Spleen (tissue), 13 donors: Measurements from ENCODE around the gene FRMPD2. TPM values are rescaled to one million over a fixed set of nuclear protein-coding genes. Genes with fewer than 3 reads are reported as not detected.
A peak's percentile ranks its signal among the peaks of the same experiment; 100 is the strongest.

Experiments used
- DNase-seq: peaks from one replicate; pipeline ENCODE4 v3.0.0-alpha.2; 2020
- H3K27ac ChIP-seq, 8 donors: fragments of 200-600 bp; sonication (generic) in 7 of 8; 1 replicate in 4 of 8; 2 replicates in 4 of 8; pipeline versions ENCODE4 v1.5.0 to v1.8.0; 2016 to 2021; ENCODE audit warnings: inconsistent platforms in 4 of 8, mild to moderate bottlenecking in 4 of 8, moderate library complexity in 1 of 8
- H3K27me3 ChIP-seq, 7 donors: fragments of 200-600 bp; sonication (generic) in 6 of 7; replicated peaks in 1 of 7; 1 replicate in 4 of 7; 2 replicates in 3 of 7; pipeline versions ENCODE4 v1.5.0 to v1.8.0; 2016 to 2021; ENCODE audit warnings: inconsistent platforms in 3 of 7, mild to moderate bottlenecking in 1 of 7
- H3K36me3 ChIP-seq, 6 donors: fragments of 200-600 bp; sonication (generic) in 5 of 6; 1 replicate in 4 of 6; 2 replicates in 2 of 6; pipeline versions ENCODE4 v1.5.0 to v1.8.0; 2016 to 2021; ENCODE audit warnings: inconsistent platforms in 2 of 6
- H3K4me1 ChIP-seq, 6 donors: fragments of 200-600 bp; sonication (generic) in 5 of 6; 1 replicate in 3 of 6; 2 replicates in 3 of 6; pipeline versions ENCODE4 v1.5.0 to v1.8.0; 2016 to 2021; ENCODE audit warnings: inconsistent platforms in 3 of 6
- H3K4me3 ChIP-seq, 8 donors: fragments of 200-600 bp; sonication (generic) in 7 of 8; 1 replicate in 4 of 8; 2 replicates in 4 of 8; pipeline versions ENCODE4 v1.5.0 to v1.8.0; 2016 to 2021; ENCODE audit warnings: inconsistent platforms in 4 of 8, mild to moderate bottlenecking in 4 of 8, moderate library complexity in 2 of 8
- H3K9me3 ChIP-seq, 8 donors: fragments of 200-600 bp; sonication (generic) in 7 of 8; 1 replicate in 4 of 8; 2 replicates in 4 of 8; pipeline versions ENCODE4 v1.5.0 to v1.8.0; 2016 to 2021; ENCODE audit warnings: inconsistent platforms in 4 of 8
- CTCF ChIP-seq, 11 experiments: fragments of 200-600 bp in 7 of 11; fragments of 450-650 bp in 4 of 11; sonication (generic) in 4 of 11; IDR thresholded peaks in 8 of 11; conservative IDR thresholded peaks in 3 of 11; 1 replicate in 7 of 11; 2 replicates in 4 of 11; pipeline versions ENCODE4 v1.4.0 to v1.8.0; 2016 to 2021; ENCODE audit warnings: antibody characterized with exemption in 11 of 11, inconsistent platforms in 4 of 11, mild to moderate bottlenecking in 1 of 11
- POLR2A ChIP-seq, 3 donors: fragments of 450-650 bp; IDR thresholded peaks; one replicate each; pipeline ENCODE4 v1.5.1; 2017; ENCODE audit warnings: antibody characterized with exemption in 3 of 3, mild to moderate bottlenecking in 1 of 3
- POLR2AphosphoS5 ChIP-seq, 3 donors: sonication (generic); formaldehyde crosslinking; IDR thresholded peaks; one replicate each; pipeline ENCODE4 v1.5.1; 2017; ENCODE audit warnings: antibody characterized with exemption in 3 of 3
- WGBS, 5 donors: extraction: QIAGEN DNeasy Blood & Tissue Kit in 3 of 5; methylation state at CpG; one replicate each; pipeline versions ENCODE4 v1.1.5 to v1.1.7; 2013 to 2018; 5-methylcytosine and 5-hydroxymethylcytosine counted together
- intact Hi-C: fragments of 100-400 bp; cut with DNase I; formaldehyde crosslinking; loops from one replicate; pipeline ENCODE4 v1.15.0; 2023; ENCODE audit warnings: low total_unique reads
- long read RNA-seq, 2 donors: transcript quantifications; one replicate each; lab custom pipeline, GENCODE V29; 2026
- polyA plus RNA-seq, 3 donors: library from polyadenylated mRNA; stranded (reverse); fragments of 200-250 nt; gene quantifications; one replicate each; pipeline ENCODE4 v1.2.1, GENCODE V29; 2013
- total RNA-seq, 7 donors: library from RNA; depleted of rRNA in 3 of 7; stranded (reverse); fragments of >200 nt in 3 of 7; fragmentation: NEBNext Ultra II Directional in 4 of 7; extraction: Animal tissue kit (Norgen Biotek cat#: 25700) in 4 of 7; gene quantifications; one replicate each; pipeline versions ENCODE4 v1.1.0 to v1.2.1, GENCODE V29; 2016 to 2021
- donor health status: healthy with polysubstance abuse.
- donor health status: DM: no; HTN: no; CAD: no; lungs with moderate emphysema.
- donor health status: DM: no; HTN: no; CAD: no.
- donor health status: Bipolar disorder and iron deficiency.
- donor health status: healthy.
- donor health status: DM: no; HTN: no; CAD: no.
- donor health status: DM: yes; HTN: yes; CAD: no.

FRMPD2 gene
- total RNA-seq (under 1 TPM in 1 of 7 donors, not detected in 6; 0.33 TPM), polyA plus RNA-seq (not detected)
- long read RNA-seq, donor 1: 0 reads
- long read RNA-seq, donor 2: 0 reads

DNA sequence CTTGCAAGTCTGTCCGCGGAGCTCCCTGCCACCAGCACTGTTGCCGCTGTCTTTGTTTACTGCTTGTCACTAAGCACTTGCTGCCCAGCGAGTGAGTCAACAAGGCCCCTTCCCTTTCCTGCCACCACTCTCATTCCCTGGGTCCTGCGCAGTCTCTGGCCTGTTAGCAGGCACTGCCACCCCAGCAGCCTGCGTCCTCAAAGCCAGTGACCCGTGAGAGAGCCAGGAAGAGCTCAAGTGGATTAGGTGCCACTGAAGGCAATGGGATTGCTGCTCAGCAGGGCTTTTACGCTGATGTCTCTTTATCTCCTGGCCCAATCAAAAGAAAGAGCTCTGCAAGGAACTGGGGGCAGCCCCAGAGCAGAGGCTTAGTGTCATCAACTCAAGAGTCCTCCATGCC lies at the start of gene FRMPD2:
FRMPD2 (minus strand) TSS at position 61 of the 400 bp plus-strand sequence. CDS start 129 bp downstream, outside the sequence.
- H3K9me3 ChIP-seq: peaks cover 0 to 4% (median 0%) of the 10 kb centered on the region in 8 donors
- no peaks in the 10 kb centered on the region for H3K27me3 ChIP-seq
- no peaks in the 10 kb centered on the region for H3K4me1 ChIP-seq
- no peaks in the 10 kb centered on the region for H3K36me3 ChIP-seq
- intact Hi-C loops: no loop called here
- no peak within 1 kb of the TSS for H3K4me3 ChIP-seq
- TF ChIP-seq POLR2AphosphoS5 (IDR thresholded peaks at IDR 0.05) (no peak), POLR2A (IDR thresholded peaks at IDR 0.05) (no peak), CTCF (IDR thresholded peaks at IDR 0.05 in 8 of 11, conservative IDR thresholded peaks at IDR 0.05 in 3 of 11) (no peak)
- DNase-seq: no peak
- H3K27ac ChIP-seq: no peak within 1 kb of the TSS
- 69 to 82% (median 77%) methylated on average over 8 of the region's 8 CpGs for WGBS, 5 donors

- H3K27me3 ChIP-seq: no peaks in the 10 kb centered on the region
Measured at GRCh38 chr10:48322017-48322416, 47.5 kb upstream of the FRMPD2 start.

DNA sequence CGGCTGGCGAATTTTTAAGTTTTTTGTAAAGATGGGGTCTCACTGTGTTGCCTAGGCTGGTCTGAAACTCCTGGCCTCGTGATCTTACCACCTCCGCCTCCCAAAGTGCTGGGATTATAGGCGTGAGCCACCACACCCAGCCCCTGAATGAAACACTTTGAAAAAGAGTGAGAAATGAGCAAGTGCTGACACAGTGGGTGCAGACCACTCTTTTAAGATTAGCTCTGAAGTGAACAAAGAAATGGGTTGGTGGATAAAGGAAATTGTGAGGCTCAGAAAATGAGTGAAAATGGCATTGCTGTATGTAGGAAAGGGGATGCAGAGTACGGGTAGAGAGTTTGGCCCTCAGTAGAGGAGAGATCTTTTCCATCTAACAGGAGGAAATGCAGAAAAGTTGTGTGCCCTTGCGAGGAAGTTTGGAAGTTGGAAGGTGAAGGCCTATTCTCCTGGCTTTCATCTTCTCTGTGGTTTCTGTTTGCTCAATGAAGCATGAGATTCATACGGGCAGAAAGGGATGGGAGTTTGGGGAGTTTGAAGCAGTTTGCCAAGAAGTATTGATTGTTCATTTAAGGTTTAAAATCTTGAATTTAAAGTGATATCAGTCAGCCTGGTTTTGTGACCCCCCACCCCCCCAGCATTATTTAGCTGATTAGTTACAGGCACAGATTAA lies 43.0 kb upstream of the FRMPD2 start:
- intact Hi-C loops: no loop called here
- WGBS, 5 donors: 64 to 79% (median 72%) methylated on average over 8 of the region's 8 CpGs

More at GRCh38 chr10:48322017-48322416, 47.5 kb upstream of the FRMPD2 start:
- DNase-seq: no peak
- 90 to 96% (median 92%) methylated on average over 3 of the region's 3 CpGs for WGBS, 5 donors
- Histone ChIP-seq H3K4me3 (no peak overlapping the region), H3K27ac (no peak overlapping the region), H3K9me3 (no peaks in the 10 kb centered on the region), H3K4me1 (peaks cover 0 to 18% (median 7%) of the 10 kb centered on the region in 6 donors), H3K36me3 (no peaks in the 10 kb centered on the region)
- intact Hi-C loops: no loop called here
- no peak for TF ChIP-seq POLR2A (IDR thresholded peaks at IDR 0.05)
- TF ChIP-seq CTCF (IDR thresholded peaks at IDR 0.05 in 8 of 11, conservative IDR thresholded peaks at IDR 0.05 in 3 of 11): no peak
- TF ChIP-seq POLR2AphosphoS5 (IDR thresholded peaks at IDR 0.05): no peak

More for the DNA sequence above, 43.0 kb upstream of the FRMPD2 start:
- Histone ChIP-seq H3K27me3 (no peaks in the 10 kb centered on the region), H3K9me3 (no peaks in the 10 kb centered on the region), H3K4me1 (peaks cover 0 to 36% (median 8%) of the 10 kb centered on the region in 6 donors), H3K27ac (peak overlapping the region in 3 of 8 donors; percentile 12 to 40 (median 39)), H3K36me3 (no peaks in the 10 kb centered on the region), H3K4me3 (no peak overlapping the region)
- no peak for DNase-seq
- TF ChIP-seq CTCF (IDR thresholded peaks at IDR 0.05 in 8 of 11, conservative IDR thresholded peaks at IDR 0.05 in 3 of 11): no peak
- TF ChIP-seq POLR2A (IDR thresholded peaks at IDR 0.05): no peak
- no peak for TF ChIP-seq POLR2AphosphoS5 (IDR thresholded peaks at IDR 0.05)
